ENCODE data around the gene MFSD11. TPM values are rescaled to one million over a fixed set of nuclear protein-coding genes. Genes with fewer than 3 reads are reported as not detected.
A peak's percentile ranks its signal among the peaks of the same experiment; 100 is the strongest.

MFSD11 gene
- total RNA-seq, 2 experiments from 2014 or later: 25.5 to 29.4 TPM

- no peaks in the 10 kb centered on the region for H3K27me3 ChIP-seq (ENCODE audit: control insufficient read depth in 1 of 2, insufficient read depth in 2 of 2, low read length in 2 of 2)
- no peak overlapping the region for H3K27ac ChIP-seq (ENCODE audit: low read depth in 1 of 2, low read length in 2 of 2)
- intact Hi-C loops (cut with DNase I, micrococcal nuclease): no loop called here
- CTCF ChIA-PET: no interaction called here
- ATAC-seq (ENCODE audit: poor library complexity): no peak
- no peaks in the 10 kb centered on the region for H3K9me3 ChIP-seq (ENCODE audit: control insufficient read depth in 1 of 2, insufficient read depth in 1 of 2, low read length in 2 of 2)
- H3K36me3 ChIP-seq (ENCODE audit: insufficient read depth, low read length): peaks cover 49% of the 10 kb centered on the region
- Mint-ChIP-seq H3K9me3 (no peaks in the 10 kb centered on the region), H3K27ac (no peak overlapping the region), H3K4me3 (no peak overlapping the region), H3K27me3 (no peaks in the 10 kb centered on the region), H3K36me3 (ENCODE audit: low read depth) (peaks cover 68% of the 10 kb centered on the region), H3K4me1 (ENCODE audit: low read depth) (peaks cover 23% of the 10 kb centered on the region)
- DNase-seq: no peak
- H3K4me1 ChIP-seq (ENCODE audit: insufficient read depth, low read length): peaks cover 22% of the 10 kb centered on the region
- H3K4me3 ChIP-seq (ENCODE audit: low read length): no peak overlapping the region
- no peak for TF ChIP-seq CTCF (IDR thresholded peaks at IDR 0.05)
- POLR2A ChIA-PET: no interaction called here
Measured at GRCh38 chr17:76775021-76775600, 37.2 kb downstream of the MFSD11 start.

DNA sequence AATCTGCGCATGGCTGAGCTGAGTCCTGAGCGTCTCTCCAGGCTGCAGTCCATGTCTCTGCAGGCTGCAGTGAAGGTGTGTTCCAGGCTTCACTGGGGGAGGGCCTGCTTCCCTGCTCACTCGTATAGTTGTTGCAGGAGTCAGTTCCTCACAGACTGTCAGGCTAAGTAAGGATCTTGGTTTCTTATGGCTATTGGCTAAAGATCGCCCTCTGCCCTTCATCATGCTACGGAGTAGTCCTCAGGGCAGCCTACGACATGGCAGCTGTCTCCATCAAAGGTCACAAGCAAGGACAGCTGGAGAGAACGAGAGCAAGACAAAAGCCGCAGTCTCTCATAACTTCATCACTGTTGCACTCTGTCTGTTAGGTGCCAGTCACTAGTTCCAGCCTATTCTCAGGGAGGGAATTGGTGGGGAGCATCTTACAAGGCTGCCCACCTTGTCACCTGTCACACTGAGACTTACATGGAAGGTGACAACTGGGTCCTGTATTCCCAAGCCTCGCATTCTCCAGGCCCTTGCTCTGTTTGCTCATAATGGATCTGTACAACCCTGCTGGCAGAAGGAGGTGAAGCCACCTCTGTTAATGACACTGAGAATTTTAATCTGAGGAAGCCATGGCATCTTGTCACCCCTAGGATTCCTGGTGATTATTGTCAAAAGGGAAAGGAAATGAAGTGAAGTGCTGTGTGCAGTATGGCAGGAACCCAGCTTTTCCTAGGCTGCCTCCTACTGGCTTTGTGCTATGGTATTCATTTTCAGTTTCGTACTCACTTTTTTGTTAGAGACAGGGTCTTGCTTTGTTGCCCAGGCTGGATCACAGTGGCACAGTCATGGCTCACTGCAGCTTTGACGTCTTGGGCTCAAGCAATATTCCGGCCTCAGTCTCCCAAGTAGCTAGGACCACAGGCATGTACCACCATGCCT is 43.4 kb downstream of the MFSD11 start:
- H3K27ac ChIP-seq (ENCODE audit: low read depth in 1 of 2, low read length in 2 of 2): no peak overlapping the region
- H3K4me1 Mint-ChIP-seq (ENCODE audit: low read depth): no peaks in the 10 kb centered on the region

More for the DNA sequence above, 43.4 kb downstream of the MFSD11 start:
- ATAC-seq (ENCODE audit: poor library complexity): peak; percentile 62
- Mint-ChIP-seq H3K9me3 (no peaks in the 10 kb centered on the region), H3K27ac (peak overlapping the region; percentile 17), H3K36me3 (ENCODE audit: low read depth) (peaks cover 39% of the 10 kb centered on the region), H3K27me3 (no peaks in the 10 kb centered on the region), H3K4me3 (no peak overlapping the region)
- Histone ChIP-seq H3K9me3 (ENCODE audit: control insufficient read depth in 1 of 2, insufficient read depth in 1 of 2, low read length in 2 of 2) (no peaks in the 10 kb centered on the region), H3K27me3 (ENCODE audit: control insufficient read depth in 1 of 2, insufficient read depth in 2 of 2, low read length in 2 of 2) (no peaks in the 10 kb centered on the region), H3K36me3 (ENCODE audit: insufficient read depth, low read length) (peaks cover 27% of the 10 kb centered on the region), H3K4me3 (ENCODE audit: low read length) (no peak overlapping the region), H3K4me1 (ENCODE audit: insufficient read depth, low read length) (no peaks in the 10 kb centered on the region)
- ChIA-PET CTCF (interaction anchor here (0.7 to 1.5 kb wide), 3 partner anchors 22 to 317 kb away, joined by 3 read pairs; no protein-coding TSS in a partner anchor), POLR2A (no interaction called here)
- DNase-seq: peak in 4 of 14 experiments; percentile 19 to 42 (median 38)
- intact Hi-C loops (cut with DNase I, micrococcal nuclease): loop anchor here in 1 of 2 experiments (5.0 kb wide), 2 partner anchors 54 to 69 kb away; partner anchors contain the start of genes JMJD6, METTL23 and MXRA7
- TF ChIP-seq CTCF (IDR thresholded peaks at IDR 0.05): no peak

All from CD4-positive, alpha-beta T cell (primary cell).